Loucy (cell line): ENCODE measurements around the gene PRUNE2.

ENCODE experiments used
- CTCF ChIP-seq: fragments of 200-600 bp; sonication (generic); conservative IDR thresholded peaks from 2 replicates; pipeline ENCODE4 v1.5.1; 2014; ENCODE audit warnings: mild to moderate bottlenecking, antibody characterized with exemption, low read length
- EZH2phosphoT487 ChIP-seq: fragments of 200-600 bp; IDR thresholded peaks from 2 replicates; pipeline ENCODE4 v1.6.1; 2018; ENCODE audit warnings: antibody characterized with exemption, mild to moderate bottlenecking, moderate library complexity, borderline replicate concordance

GRCh38 chr9:76725885-76726284 is 180.0 kb downstream of the PRUNE2 start:
- TF ChIP-seq CTCF (no peak), EZH2phosphoT487 (no peak)
